Sigmoid colon (tissue), 4 donors: Measurements from ENCODE around the gene KCTD20.

Experiments
- CTCF ChIP-seq, 4 experiments: fragments of 450-650 bp in 3 of 4; fragments of 200-600 bp in 1 of 4; IDR thresholded peaks; one replicate each; pipeline ENCODE4 v1.5.1; 2016 to 2019; ENCODE audit warnings: antibody characterized with exemption in 4 of 4, mild to moderate bottlenecking in 3 of 4, moderate library complexity in 2 of 4
- POLR2A ChIP-seq, 2 donors: fragments of 450-650 bp; IDR thresholded peaks; one replicate each; pipeline ENCODE4 v1.6.1; 2016; ENCODE audit warnings: antibody characterized with exemption in 2 of 2, mild to moderate bottlenecking in 2 of 2, moderate library complexity in 2 of 2
- POLR2AphosphoS5 ChIP-seq, 4 donors: sonication (generic); formaldehyde crosslinking; IDR thresholded peaks; one replicate each; pipeline ENCODE4 v1.6.1; 2017; ENCODE audit warnings: antibody characterized with exemption in 4 of 4

- TF ChIP-seq CTCF (IDR thresholded peaks at IDR 0.05) (no peak), POLR2A (IDR thresholded peaks at IDR 0.05) (no peak), POLR2AphosphoS5 (IDR thresholded peaks at IDR 0.05) (no peak)
Measured at GRCh38 chr6:36414481-36414880, 28.3 kb upstream of the KCTD20 start.
